H1 (cell line): ENCODE data around the gene NR3C2. TPM values are rescaled to one million over a fixed set of nuclear protein-coding genes. Genes with fewer than 3 reads are reported as not detected.

ENCODE experiments used
- CTCF ChIA-PET: fragments of 300-600 bp; sonication (Branson Sonifier 250); formaldehyde crosslinking; loops from one replicate; lab custom pipeline; 2021; ENCODE audit not compliant: partially characterized antibody; lab: Charles Lee
- POLR2A ChIA-PET: fragments of 300-600 bp; sonication (Branson Sonifier 250); formaldehyde crosslinking; loops from one replicate; lab custom pipeline; 2021; ENCODE audit warnings: inconsistent platforms; ENCODE audit not compliant: partially characterized antibody; lab: Charles Lee
- DNase-seq, 2 experiments: peaks; one replicate each; pipeline versions ENCODE4 v3.0.0 to v3.0.0-alpha.2; 2010 to 2022; ENCODE audit warnings: low spot score in 2 of 2, low read depth in 1 of 2, mixed read lengths in 1 of 2
- FAIRE-seq: peaks from 2 replicates; lab custom pipeline; 2011; peaks lifted over from hg19 to GRCh38; lab: Jason Lieb, UNC
- H2AFZ ChIP-seq: 2 replicates; pipeline ENCODE4 v1.8.1; 2012; ENCODE audit warnings: low read length, inconsistent platforms
- H2AK5ac ChIP-seq: 2 replicates; pipeline ENCODE4 v1.6.1; 2013; ENCODE audit warnings: low read depth, low read length
- H2BK120ac ChIP-seq: replicated peaks from 2 replicates; pipeline ENCODE3; 2013; ENCODE audit warnings: low read depth, low read length, inconsistent platforms
- H2BK12ac ChIP-seq: 2 replicates; pipeline ENCODE4 v1.6.1; 2013; ENCODE audit warnings: low read depth, low read length
- H2BK15ac ChIP-seq: 2 replicates; pipeline ENCODE4 v1.6.1; 2013; ENCODE audit warnings: low read length
- H2BK20ac ChIP-seq: 2 replicates; pipeline ENCODE4 v1.6.1; 2013; ENCODE audit warnings: low read length
- H2BK5ac ChIP-seq: 2 replicates; pipeline ENCODE4 v1.6.1; 2013; ENCODE audit warnings: low read depth, low read length
- H3K14ac ChIP-seq: 2 replicates; pipeline ENCODE4 v1.6.1; 2013; ENCODE audit warnings: inconsistent platforms; ENCODE audit not compliant: insufficient read length
- H3K18ac ChIP-seq: 2 replicates; pipeline ENCODE4 v1.6.1; 2013; ENCODE audit warnings: low read length; ENCODE audit errors: extremely low read depth
- H3K23ac ChIP-seq: 2 replicates; pipeline ENCODE4 v1.6.1; 2013; ENCODE audit warnings: inconsistent platforms; ENCODE audit not compliant: insufficient read length
- H3K23me2 ChIP-seq: 2 replicates; pipeline ENCODE4 v1.6.1; 2013; ENCODE audit warnings: low read depth, low read length
- H3K27ac ChIP-seq: 2 replicates; pipeline ENCODE4 v1.6.1; 2011; ENCODE audit warnings: low read depth, low read length, inconsistent platforms
- H3K27me3 ChIP-seq, 4 experiments: replicated peaks in 1 of 4; 1 replicate in 1 of 4; 2 replicates in 3 of 4; pipeline versions ENCODE4 v1.6.1 to v1.8.1; 2011 to 2013; ENCODE audit warnings: low read length in 3 of 4, mild to moderate bottlenecking in 3 of 4, inconsistent platforms in 2 of 4, mixed read lengths in 2 of 4, moderate library complexity in 1 of 4; ENCODE audit not compliant: control insufficient read depth in 3 of 4, insufficient read depth in 3 of 4; ENCODE audit errors: extremely low read depth in 1 of 4
- H3K36me3 ChIP-seq, 4 experiments: 2 replicates each; pipeline versions ENCODE4 v1.6.1 to v1.8.1; 2011 to 2013; ENCODE audit warnings: mild to moderate bottlenecking in 4 of 4, low read length in 3 of 4, moderate library complexity in 2 of 4, control low read depth in 1 of 4, inconsistent platforms in 1 of 4; ENCODE audit not compliant: insufficient read depth in 4 of 4, control insufficient read depth in 2 of 4
- H3K4ac ChIP-seq: replicated peaks from 2 replicates; pipeline ENCODE3; 2013; ENCODE audit warnings: low read length, low read depth, mixed read lengths, inconsistent platforms; ENCODE audit not compliant: insufficient read length
- H3K4me1 ChIP-seq, 4 experiments: replicated peaks in 1 of 4; 1 replicate in 1 of 4; 2 replicates in 3 of 4; pipeline versions ENCODE4 v1.6.1 to v1.8.1; 2011 to 2013; ENCODE audit warnings: low read length in 3 of 4, inconsistent platforms in 2 of 4, mixed read lengths in 1 of 4; ENCODE audit not compliant: insufficient read depth in 4 of 4, control insufficient read depth in 3 of 4
- H3K4me2 ChIP-seq, 2 experiments: 2 replicates each; pipeline versions ENCODE4 v1.6.1 to v1.8.1; 2011 to 2013; ENCODE audit warnings: low read depth in 2 of 2, low read length in 2 of 2, control low read depth in 1 of 2, inconsistent platforms in 1 of 2, mild to moderate bottlenecking in 1 of 2; ENCODE audit not compliant: insufficient read depth in 1 of 2
- H3K4me3 ChIP-seq, 4 experiments: fragments of 200-600, 300-600 bp in 1 of 4; sonication (generic), shearing (Covaris generic), sonication (Bioruptor Twin) in 1 of 4; 2 replicates each; pipeline versions ENCODE4 v1.5.1 to v1.8.1; 2011 to 2016; ENCODE audit warnings: low read length in 4 of 4, low read depth in 3 of 4, control low read depth in 2 of 4, inconsistent platforms in 2 of 4, mild to moderate bottlenecking in 2 of 4, mixed read lengths in 1 of 4, moderate library complexity in 1 of 4; ENCODE audit not compliant: insufficient read depth in 2 of 4; ENCODE audit errors: extremely low read depth in 1 of 4
- H3K56ac ChIP-seq: replicated peaks from 2 replicates; pipeline ENCODE3; 2013; ENCODE audit warnings: low read depth, mild to moderate bottlenecking, mixed read lengths, low read length, inconsistent platforms; ENCODE audit not compliant: insufficient read length
- H3K79me1 ChIP-seq: 2 replicates; pipeline ENCODE4 v1.6.1; 2013; ENCODE audit warnings: low read depth, low read length, control low read depth
- H3K79me2 ChIP-seq, 2 experiments: 2 replicates each; pipeline versions ENCODE4 v1.6.1 to v1.8.1; 2012 to 2013; ENCODE audit warnings: low read length in 2 of 2, mild to moderate bottlenecking in 2 of 2, inconsistent platforms in 1 of 2; ENCODE audit not compliant: insufficient read depth in 2 of 2, control insufficient read depth in 1 of 2
- H3K9ac ChIP-seq, 4 experiments: replicated peaks in 1 of 4; 1 replicate in 1 of 4; 2 replicates in 3 of 4; pipeline versions ENCODE4 v1.6.1 to v1.8.1; 2011 to 2013; ENCODE audit warnings: low read depth in 3 of 4, low read length in 3 of 4, control low read depth in 2 of 4, mild to moderate bottlenecking in 2 of 4, moderate library complexity in 2 of 4, inconsistent platforms in 1 of 4; ENCODE audit errors: extremely low read depth in 1 of 4
- H3K9me3 ChIP-seq, 2 experiments: 2 replicates each; pipeline versions ENCODE4 v1.6.1 to v1.8.1; 2012 to 2013; ENCODE audit warnings: mild to moderate bottlenecking in 2 of 2, moderate library complexity in 2 of 2, control low read depth in 1 of 2, inconsistent platforms in 1 of 2, low read depth in 1 of 2, low read length in 1 of 2, mixed read lengths in 1 of 2; ENCODE audit not compliant: insufficient read depth in 2 of 2
- H4K20me1 ChIP-seq, 2 experiments: replicated peaks in 1 of 2; 2 replicates each; pipeline versions ENCODE3 to v1.8.1; 2011 to 2013; ENCODE audit warnings: inconsistent platforms in 2 of 2, low read length in 2 of 2, mild to moderate bottlenecking in 1 of 2; ENCODE audit not compliant: insufficient read depth in 2 of 2, control insufficient read depth in 1 of 2
- H4K5ac ChIP-seq: 2 replicates; pipeline ENCODE4 v1.6.1; 2013; ENCODE audit warnings: low read length, low read depth, mixed read lengths, inconsistent platforms; ENCODE audit not compliant: insufficient read length
- H4K8ac ChIP-seq: 2 replicates; pipeline ENCODE4 v1.8.0; 2013; ENCODE audit warnings: mild to moderate bottlenecking, moderate library complexity, low read length, inconsistent platforms; ENCODE audit not compliant: insufficient read depth; ENCODE audit errors: extremely low read depth
- H4K91ac ChIP-seq: replicated peaks from 2 replicates; pipeline ENCODE3; 2013; ENCODE audit warnings: low read length, mixed read lengths, inconsistent platforms; ENCODE audit not compliant: insufficient read length
- NANOG ChIP-seq: IDR thresholded peaks from 2 replicates; pipeline ENCODE4 v1.6.1; 2011; ENCODE audit warnings: low read length, low read depth, mild to moderate bottlenecking, inconsistent platforms; ENCODE audit not compliant: insufficient read depth, poor library complexity, severe bottlenecking
- SUZ12 ChIP-seq: fragments of 200-600 bp; sonication (generic); IDR thresholded peaks from 2 replicates; pipeline ENCODE4 v1.6.1; 2012; ENCODE audit warnings: mild to moderate bottlenecking, inconsistent platforms, low read length, moderate library complexity, mixed read lengths
- polyA plus RNA-seq, 7 experiments: library from polyadenylated mRNA; depleted of rRNA in 3 of 7; stranded (reverse) in 5 of 7; unstranded in 2 of 7; fragments of >200 nt in 5 of 7; fragments of 200-250 nt in 2 of 7; gene quantifications; 1 replicate in 5 of 7; 2 replicates in 1 of 7; 4 replicates in 1 of 7; pipeline versions ENCODE4 v1.2.1 to v1.2.3, GENCODE V29; 2011 to 2013; ENCODE audit warnings: missing spikeins in 2 of 7, mixed read lengths in 2 of 7
- total RNA-seq: library from RNA; stranded (reverse); fragmentation: NEBNext Ultra II Directional; extraction: Animal tissue kit (Norgen Biotek cat#: 25700); gene quantifications from 2 replicates; pipeline ENCODE4 v1.2.1, GENCODE V29; 2021
- TF ChIP-seq, protein P1 (sequence below): IDR thresholded peaks from 2 replicates; pipeline ENCODE4 v1.6.1; 2012; ENCODE audit warnings: low read length, inconsistent platforms

Gene NR3C2
- total and polyA plus RNA-seq, 2 of the 8 experiments (the other 6 are each of a cell fraction or from before 2014, with no cell fraction given) = 0.80 to 3.9 TPM

DNA sequence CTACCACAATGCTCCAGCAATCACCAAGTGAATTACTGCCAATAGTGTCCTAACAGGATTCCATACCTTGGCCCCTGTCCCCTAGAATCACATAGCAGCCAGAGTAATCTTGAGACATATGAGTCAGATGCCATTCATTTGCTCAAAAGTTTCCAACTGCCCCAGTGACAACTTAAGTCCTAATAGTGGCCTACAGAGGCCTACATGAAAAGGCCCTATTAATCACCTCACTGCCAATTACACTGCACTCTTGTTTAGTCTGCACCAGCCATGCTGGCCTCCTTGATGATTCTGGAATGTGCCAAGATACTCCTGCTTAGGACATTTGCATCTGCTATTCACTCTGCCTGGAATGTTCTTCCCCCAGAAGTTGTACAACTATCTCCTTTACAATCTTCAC is 130.7 kb downstream of the NR3C2 start:
- no peaks in the 10 kb centered on the region for H3K36me3 ChIP-seq

More for the DNA sequence above, 130.7 kb downstream of the NR3C2 start:
- no peak overlapping the region for H3K4me2 ChIP-seq
- no peak overlapping the region for H2BK120ac ChIP-seq
- no peak overlapping the region for H2AK5ac ChIP-seq
- no peak overlapping the region for H2AFZ ChIP-seq
- H3K4me1 ChIP-seq = peaks cover 0 to 2% (median 0%) of the 10 kb centered on the region in 4 experiments; a peak in 1 of 7 replicates
- H3K4ac ChIP-seq = no peak overlapping the region
- TF ChIP-seq SUZ12 (no peak), NANOG (no peak)
- TF ChIP-seq, protein P1, sequence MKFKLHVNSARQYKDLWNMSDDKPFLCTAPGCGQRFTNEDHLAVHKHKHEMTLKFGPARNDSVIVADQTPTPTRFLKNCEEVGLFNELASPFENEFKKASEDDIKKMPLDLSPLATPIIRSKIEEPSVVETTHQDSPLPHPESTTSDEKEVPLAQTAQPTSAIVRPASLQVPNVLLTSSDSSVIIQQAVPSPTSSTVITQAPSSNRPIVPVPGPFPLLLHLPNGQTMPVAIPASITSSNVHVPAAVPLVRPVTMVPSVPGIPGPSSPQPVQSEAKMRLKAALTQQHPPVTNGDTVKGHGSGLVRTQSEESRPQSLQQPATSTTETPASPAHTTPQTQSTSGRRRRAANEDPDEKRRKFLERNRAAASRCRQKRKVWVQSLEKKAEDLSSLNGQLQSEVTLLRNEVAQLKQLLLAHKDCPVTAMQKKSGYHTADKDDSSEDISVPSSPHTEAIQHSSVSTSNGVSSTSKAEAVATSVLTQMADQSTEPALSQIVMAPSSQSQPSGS = no peak
- no peak overlapping the region for H3K9ac ChIP-seq
- no peaks in the 10 kb centered on the region for H3K27me3 ChIP-seq
- H2BK15ac ChIP-seq = no peak overlapping the region
- H3K56ac ChIP-seq = no peak overlapping the region
- ChIA-PET POLR2A (no interaction called here), CTCF (interaction anchor here (0.7 kb wide), 1 partner anchor 1581 kb away, joined by 3 read pairs; no protein-coding TSS in a partner anchor)
- H3K27ac ChIP-seq = no peak overlapping the region
- H3K23ac ChIP-seq = no peak overlapping the region
- H3K9me3 ChIP-seq = no peaks in the 10 kb centered on the region
- H3K4me3 ChIP-seq = no peak overlapping the region
- no peaks in the 10 kb centered on the region for H4K20me1 ChIP-seq
- H3K18ac ChIP-seq = no peak overlapping the region
- no peaks in the 10 kb centered on the region for H3K23me2 ChIP-seq
- H4K8ac ChIP-seq = no peak overlapping the region
- no peaks in the 10 kb centered on the region for H3K79me1 ChIP-seq
- H2BK5ac ChIP-seq = no peak overlapping the region
- no peak overlapping the region for H4K91ac ChIP-seq
- H3K79me2 ChIP-seq = no peaks in the 10 kb centered on the region
- no peak overlapping the region for H4K5ac ChIP-seq
- H3K14ac ChIP-seq = no peak overlapping the region
- no peak overlapping the region for H2BK12ac ChIP-seq
- H2BK20ac ChIP-seq = no peak overlapping the region
- DNase-seq (no peak), FAIRE-seq (no peak)
